Spleen (tissue), 7 donors: Measurements from ENCODE around the gene GJB5.

ENCODE experiments used
- CTCF ChIP-seq, 11 experiments: fragments of 200-600 bp in 7 of 11; fragments of 450-650 bp in 4 of 11; sonication (generic) in 4 of 11; IDR thresholded peaks in 8 of 11; conservative IDR thresholded peaks in 3 of 11; 1 replicate in 7 of 11; 2 replicates in 4 of 11; pipeline versions ENCODE4 v1.4.0 to v1.8.0; 2016 to 2021; ENCODE audit warnings: antibody characterized with exemption in 11 of 11, inconsistent platforms in 4 of 11, mild to moderate bottlenecking in 1 of 11
- POLR2AphosphoS5 ChIP-seq, 3 donors: sonication (generic); formaldehyde crosslinking; IDR thresholded peaks; one replicate each; pipeline ENCODE4 v1.5.1; 2017; ENCODE audit warnings: antibody characterized with exemption in 3 of 3
- donor health status: DM: no; HTN: no; CAD: no; lungs with moderate emphysema.
- donor health status: DM: no; HTN: no; CAD: no.
- donor health status: DM: no; HTN: no; CAD: no.

DNA sequence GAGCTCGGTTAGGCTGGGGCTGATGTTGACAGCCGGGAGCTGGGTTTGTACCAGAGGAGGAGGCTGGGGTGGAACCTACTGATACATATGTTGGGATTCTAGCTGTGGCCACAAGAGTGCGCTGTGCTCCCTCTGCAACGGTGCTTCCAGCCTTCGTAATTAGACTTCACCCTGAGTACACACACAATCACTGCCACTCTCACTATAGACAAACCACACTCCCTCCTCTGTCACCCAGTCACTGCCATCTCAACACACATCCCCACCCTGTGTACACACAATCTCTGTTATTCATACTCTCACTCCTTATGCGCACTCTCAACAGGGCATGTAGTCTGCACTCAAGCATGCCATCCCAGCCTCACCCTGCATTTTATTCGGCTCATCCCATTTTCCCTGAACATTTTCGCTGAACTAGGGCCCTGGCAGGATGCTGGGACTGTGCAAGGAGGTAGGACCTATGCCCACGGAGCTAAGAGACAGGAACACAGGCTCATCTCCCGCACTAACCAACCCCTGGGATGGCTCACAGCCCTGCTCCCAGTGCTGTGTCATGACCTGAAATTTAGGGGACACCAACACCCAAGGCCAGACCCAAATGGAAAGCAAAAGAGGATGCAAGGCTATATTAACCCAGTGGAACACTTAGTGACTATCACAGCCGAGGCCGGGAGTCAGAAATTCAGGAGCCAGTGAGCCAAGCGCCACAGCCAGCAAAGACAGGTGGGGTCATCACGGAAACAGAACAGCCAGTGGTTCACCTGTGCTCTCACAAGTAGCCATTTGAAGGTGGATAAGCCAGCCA lies 31.9 kb downstream of the GJB5 start:
- peak; percentile 34 to 85 (median 71) for TF ChIP-seq CTCF (IDR thresholded peaks at IDR 0.05 in 8 of 11, conservative IDR thresholded peaks at IDR 0.05 in 3 of 11)
- TF ChIP-seq POLR2AphosphoS5 (IDR thresholded peaks at IDR 0.05), result no peak
